GM23338 (cell line): ENCODE data around the gene CELF2.

ENCODE experiments used
- NANOG ChIP-seq: IDR thresholded peaks from 2 replicates; pipeline ENCODE4 v1.6.1; 2016; ENCODE audit warnings: antibody characterized with exemption, borderline replicate concordance
- TF ChIP-seq, protein P1 (sequence below): IDR thresholded peaks from one replicate; pipeline ENCODE4 v1.6.1; 2018; ENCODE audit warnings: antibody characterized with exemption; ENCODE audit not compliant: unreplicated experiment
- TF ChIP-seq, protein P2 (sequence below), 2 experiments: fragments of 200-600 bp in 1 of 2; sonication (generic) in 1 of 2; conservative IDR thresholded peaks; 2 replicates each; pipeline versions ENCODE4 v1.5.1 to v1.6.1; 2016 to 2017; ENCODE audit warnings: antibody characterized with exemption in 2 of 2, low read depth in 2 of 2, mild to moderate bottlenecking in 2 of 2, moderate library complexity in 1 of 2

DNA sequence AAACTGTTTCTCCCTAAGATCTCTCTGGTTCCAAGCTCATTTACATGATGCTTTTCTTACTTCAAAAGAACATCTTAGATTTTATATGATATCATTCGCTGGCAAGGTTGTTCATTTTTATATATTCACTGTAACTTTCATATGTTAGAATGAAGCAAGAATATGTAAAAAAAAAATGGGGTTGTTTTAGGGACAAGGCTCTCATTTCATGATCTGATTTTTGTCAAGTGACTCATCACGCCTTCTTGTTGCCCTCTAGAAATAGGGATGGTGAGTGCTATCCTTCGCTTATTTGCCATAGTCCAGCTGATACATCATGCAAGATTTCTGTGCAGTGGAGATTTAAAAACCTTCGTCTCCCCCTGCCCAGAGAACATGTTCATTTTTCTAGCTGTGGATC, 14.0 kb upstream of the CELF2 start:
- TF ChIP-seq, protein P1, sequence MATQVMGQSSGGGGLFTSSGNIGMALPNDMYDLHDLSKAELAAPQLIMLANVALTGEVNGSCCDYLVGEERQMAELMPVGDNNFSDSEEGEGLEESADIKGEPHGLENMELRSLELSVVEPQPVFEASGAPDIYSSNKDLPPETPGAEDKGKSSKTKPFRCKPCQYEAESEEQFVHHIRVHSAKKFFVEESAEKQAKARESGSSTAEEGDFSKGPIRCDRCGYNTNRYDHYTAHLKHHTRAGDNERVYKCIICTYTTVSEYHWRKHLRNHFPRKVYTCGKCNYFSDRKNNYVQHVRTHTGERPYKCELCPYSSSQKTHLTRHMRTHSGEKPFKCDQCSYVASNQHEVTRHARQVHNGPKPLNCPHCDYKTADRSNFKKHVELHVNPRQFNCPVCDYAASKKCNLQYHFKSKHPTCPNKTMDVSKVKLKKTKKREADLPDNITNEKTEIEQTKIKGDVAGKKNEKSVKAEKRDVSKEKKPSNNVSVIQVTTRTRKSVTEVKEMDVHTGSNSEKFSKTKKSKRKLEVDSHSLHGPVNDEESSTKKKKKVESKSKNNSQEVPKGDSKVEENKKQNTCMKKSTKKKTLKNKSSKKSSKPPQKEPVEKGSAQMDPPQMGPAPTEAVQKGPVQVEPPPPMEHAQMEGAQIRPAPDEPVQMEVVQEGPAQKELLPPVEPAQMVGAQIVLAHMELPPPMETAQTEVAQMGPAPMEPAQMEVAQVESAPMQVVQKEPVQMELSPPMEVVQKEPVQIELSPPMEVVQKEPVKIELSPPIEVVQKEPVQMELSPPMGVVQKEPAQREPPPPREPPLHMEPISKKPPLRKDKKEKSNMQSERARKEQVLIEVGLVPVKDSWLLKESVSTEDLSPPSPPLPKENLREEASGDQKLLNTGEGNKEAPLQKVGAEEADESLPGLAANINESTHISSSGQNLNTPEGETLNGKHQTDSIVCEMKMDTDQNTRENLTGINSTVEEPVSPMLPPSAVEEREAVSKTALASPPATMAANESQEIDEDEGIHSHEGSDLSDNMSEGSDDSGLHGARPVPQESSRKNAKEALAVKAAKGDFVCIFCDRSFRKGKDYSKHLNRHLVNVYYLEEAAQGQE, result no peak
- TF ChIP-seq, protein P2, sequence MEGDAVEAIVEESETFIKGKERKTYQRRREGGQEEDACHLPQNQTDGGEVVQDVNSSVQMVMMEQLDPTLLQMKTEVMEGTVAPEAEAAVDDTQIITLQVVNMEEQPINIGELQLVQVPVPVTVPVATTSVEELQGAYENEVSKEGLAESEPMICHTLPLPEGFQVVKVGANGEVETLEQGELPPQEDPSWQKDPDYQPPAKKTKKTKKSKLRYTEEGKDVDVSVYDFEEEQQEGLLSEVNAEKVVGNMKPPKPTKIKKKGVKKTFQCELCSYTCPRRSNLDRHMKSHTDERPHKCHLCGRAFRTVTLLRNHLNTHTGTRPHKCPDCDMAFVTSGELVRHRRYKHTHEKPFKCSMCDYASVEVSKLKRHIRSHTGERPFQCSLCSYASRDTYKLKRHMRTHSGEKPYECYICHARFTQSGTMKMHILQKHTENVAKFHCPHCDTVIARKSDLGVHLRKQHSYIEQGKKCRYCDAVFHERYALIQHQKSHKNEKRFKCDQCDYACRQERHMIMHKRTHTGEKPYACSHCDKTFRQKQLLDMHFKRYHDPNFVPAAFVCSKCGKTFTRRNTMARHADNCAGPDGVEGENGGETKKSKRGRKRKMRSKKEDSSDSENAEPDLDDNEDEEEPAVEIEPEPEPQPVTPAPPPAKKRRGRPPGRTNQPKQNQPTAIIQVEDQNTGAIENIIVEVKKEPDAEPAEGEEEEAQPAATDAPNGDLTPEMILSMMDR (conservative IDR thresholded peaks at IDR 0.05; ENCODE audit: low read depth in 2 of 2), result no peak
- no peak for TF ChIP-seq NANOG
